HG03060 (cell line): ENCODE results near the gene CFAP57.

Source experiments
- ATAC-seq: cut with Tn5 transposase; IDR thresholded peaks from one replicate; pipeline ENCODE4 v1.9.1; 2021; ENCODE audit warnings: low read depth, moderate number of reproducible peaks; ENCODE audit not compliant: unreplicated experiment

Gene CFAP57

DNA sequence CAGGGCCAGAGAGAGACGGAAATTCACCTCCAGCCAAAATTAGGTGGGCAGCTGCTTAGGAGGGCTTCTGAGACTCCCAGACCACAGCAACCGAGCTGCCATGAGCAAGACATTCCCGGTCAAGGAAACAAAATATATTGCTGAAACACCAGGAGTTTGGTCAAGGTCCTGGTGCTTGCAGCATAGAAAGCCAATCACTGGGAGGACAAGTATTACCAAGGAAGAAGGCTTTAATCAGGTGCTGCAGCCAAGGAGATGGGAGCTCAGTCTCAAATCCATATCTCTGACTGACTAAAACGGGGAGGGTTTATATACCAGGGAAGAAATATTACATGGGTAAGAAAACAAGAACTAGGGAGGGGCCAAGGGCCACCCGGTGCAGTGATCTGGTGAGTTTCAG is 78.9 kb downstream of the CFAP57 start:
- no peak for ATAC-seq

DNA sequence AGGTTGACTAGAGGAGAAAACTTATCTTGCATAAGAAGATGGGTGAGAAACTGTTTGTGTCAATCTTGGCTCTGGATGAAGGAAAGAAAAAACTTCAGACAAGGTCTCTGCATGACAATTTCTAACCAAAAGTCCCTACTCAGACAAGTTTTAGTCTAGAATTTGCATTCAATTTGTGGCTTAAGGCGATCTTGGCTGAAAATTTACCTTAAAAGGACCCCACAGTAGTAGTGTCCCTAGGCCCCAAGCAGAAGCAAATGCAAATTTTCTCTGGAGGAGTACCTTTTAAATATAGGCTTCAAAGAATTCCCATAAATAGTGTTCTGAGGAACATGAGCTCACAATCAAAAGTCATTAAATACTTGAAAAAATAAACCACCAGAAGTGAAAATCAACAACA is 80.1 kb downstream of the CFAP57 start:
- ATAC-seq: no peak

- ATAC-seq: no peak
These were observed 81.0 kb downstream of the CFAP57 start for GRCh38 chr1:43253173-43253572.

- no peak for ATAC-seq
These were observed 81.7 kb downstream of the CFAP57 start for GRCh38 chr1:43253876-43254275.

- no peak for ATAC-seq
These were observed 83.5 kb downstream of the CFAP57 start for GRCh38 chr1:43255438-43256210.

DNA sequence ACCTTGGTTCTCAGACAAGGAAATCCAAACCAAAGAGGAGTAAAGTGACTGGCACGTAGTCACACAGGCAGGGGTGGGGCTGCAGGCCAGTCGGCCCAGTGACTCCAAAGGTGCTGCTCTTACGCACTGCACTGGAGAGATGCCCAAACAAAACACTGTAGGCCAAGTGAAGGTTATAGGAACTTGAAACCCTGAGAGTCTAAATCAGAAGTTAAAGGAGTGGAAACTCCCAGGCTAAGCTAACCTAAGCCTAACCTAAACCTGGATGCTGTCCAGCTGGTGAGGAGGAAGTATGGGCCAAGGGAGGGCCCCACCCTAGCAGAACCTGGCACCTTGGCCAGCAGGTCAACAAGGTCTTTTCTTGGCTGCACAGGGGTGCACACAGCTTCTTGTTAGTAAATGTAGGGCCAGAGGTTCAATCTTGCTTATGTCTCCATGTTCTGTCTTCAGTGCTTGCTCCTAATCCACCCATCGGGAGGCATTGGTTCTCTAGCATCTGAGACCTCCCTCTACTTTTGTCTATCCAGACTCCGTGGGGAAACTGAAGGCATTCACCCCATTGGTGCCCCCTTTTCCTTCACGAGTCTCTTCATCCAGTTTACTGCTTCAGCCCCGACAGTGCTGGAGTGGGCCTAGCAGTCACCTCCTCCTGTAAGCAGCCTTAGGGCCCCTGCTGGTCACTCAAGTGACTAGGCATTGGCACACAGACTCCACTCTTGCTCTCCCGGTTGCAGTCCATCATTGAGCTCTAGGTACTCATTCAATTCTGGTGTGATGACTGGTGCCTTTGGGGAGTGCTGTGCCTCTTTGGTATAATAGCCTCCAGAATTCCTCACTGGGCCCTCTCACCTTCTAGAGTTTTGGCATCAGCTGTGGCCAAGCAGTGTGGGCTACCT is 84.8 kb downstream of the CFAP57 start:
- no peak for ATAC-seq

GRCh38 chr1:43258370-43258769 is 86.2 kb downstream of the CFAP57 start:
- no peak for ATAC-seq

DNA sequence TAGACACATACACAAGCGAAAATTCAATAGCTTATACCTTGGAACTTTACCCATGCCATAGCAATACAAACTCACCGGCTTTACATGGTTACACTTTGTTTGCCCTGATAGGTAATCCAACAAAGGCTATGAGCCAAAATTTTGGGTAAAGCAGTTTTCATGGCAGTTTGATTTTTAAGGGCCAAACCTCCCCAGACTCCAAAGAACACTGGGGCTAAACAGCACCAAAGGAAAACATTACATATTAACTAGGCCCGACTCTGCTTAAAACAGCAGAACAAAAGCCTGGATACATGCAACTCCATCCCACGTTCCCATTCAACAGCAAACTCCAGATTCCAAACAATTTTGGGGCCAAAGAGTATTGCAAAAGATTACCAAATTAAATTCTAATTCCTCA is 93.3 kb downstream of the CFAP57 start:
- ATAC-seq: no peak

GRCh38 chr1:43266881-43267280 is 94.8 kb downstream of the CFAP57 start:
- no peak for ATAC-seq

GRCh38 chr1:43267291-43267805 is 95.2 kb downstream of the CFAP57 start:
- no peak for ATAC-seq

DNA sequence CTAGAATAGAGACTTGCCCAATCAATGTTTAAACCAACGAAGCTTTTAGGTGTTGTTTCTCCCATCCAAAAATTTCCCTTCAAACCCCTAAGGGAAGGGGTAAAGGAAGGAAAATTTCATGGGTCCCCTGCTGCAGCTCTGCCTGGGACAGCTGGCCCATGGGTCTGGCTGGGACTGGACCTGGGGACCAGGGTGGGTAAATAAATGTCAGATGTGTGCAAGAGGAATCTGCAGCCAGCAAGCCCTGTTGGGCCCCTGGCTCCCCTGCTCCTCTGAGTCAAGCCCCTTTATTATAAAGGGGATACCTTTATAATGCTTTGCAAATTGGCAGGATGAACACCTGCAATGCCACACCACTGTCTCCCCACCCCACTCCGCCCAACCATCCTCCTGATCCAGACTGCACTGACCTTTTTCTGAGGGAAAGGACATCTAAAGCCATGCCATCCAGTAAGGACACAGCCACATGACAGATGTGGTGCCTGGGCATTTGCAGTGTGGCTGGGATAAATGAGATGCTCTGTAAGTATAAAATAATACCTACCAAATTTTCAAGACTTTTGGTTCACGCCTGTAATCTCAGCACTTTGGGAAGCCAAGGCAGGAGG is 95.8 kb downstream of the CFAP57 start:
- ATAC-seq: no peak

GRCh38 chr1:43269627-43270375 is 97.7 kb downstream of the CFAP57 start, which contains the start of gene TMEM125:
TMEM125 (plus strand) TSS chr1:43269983; CDS start chr1:43272723, 2,740 bp downstream.
- no peak for ATAC-seq

GRCh38 chr1:43270421-43271095 is 98.4 kb downstream of the CFAP57 start:
- ATAC-seq: no peak

DNA sequence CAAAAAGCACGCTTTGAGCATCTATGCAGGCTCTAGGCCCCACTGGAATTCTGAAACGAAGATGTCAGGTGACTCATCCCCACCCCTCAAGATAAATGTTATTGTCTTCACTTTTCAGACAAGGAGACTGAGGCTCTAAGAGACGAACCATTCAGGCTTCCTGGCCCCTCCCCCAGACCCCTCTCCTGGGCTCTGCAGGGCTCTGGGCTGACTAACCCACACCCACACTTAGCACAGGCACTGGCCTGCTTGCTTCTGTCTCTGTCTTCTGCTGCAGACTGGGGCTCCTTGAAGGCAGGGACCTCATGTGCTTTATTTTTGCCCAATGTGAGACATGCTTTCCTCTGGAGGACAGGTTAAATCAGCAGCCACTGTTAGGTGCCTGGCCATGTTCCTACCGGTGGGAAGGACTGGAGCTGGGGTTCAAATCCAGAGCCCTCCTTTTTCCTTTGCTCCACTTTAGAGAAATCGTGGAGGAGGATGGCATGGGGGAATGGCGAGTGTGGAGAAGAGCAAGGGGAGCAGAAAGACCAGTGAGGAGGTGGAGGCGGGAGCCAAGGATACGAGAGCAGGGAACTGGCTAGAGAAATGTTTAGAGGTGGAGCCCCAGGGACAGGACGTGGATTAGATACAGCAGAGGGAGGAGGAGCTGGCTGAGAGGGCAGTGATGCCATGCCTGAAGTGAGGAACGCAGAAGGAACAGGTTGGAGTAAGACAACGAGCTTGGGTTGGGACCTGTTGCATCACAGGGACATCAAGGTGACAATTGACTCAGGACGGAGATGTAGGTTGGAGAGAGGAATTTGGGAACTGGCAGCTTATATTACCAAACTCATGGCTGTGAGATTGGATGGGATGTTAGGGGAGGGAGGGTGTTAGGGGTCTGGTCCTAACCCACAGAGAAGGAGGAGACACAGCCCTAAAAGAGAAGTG is 99.3 kb downstream of the CFAP57 start:
- ATAC-seq: no peak

GRCh38 chr1:43272161-43272560 is 100.0 kb downstream of the CFAP57 start:
- ATAC-seq: no peak

DNA sequence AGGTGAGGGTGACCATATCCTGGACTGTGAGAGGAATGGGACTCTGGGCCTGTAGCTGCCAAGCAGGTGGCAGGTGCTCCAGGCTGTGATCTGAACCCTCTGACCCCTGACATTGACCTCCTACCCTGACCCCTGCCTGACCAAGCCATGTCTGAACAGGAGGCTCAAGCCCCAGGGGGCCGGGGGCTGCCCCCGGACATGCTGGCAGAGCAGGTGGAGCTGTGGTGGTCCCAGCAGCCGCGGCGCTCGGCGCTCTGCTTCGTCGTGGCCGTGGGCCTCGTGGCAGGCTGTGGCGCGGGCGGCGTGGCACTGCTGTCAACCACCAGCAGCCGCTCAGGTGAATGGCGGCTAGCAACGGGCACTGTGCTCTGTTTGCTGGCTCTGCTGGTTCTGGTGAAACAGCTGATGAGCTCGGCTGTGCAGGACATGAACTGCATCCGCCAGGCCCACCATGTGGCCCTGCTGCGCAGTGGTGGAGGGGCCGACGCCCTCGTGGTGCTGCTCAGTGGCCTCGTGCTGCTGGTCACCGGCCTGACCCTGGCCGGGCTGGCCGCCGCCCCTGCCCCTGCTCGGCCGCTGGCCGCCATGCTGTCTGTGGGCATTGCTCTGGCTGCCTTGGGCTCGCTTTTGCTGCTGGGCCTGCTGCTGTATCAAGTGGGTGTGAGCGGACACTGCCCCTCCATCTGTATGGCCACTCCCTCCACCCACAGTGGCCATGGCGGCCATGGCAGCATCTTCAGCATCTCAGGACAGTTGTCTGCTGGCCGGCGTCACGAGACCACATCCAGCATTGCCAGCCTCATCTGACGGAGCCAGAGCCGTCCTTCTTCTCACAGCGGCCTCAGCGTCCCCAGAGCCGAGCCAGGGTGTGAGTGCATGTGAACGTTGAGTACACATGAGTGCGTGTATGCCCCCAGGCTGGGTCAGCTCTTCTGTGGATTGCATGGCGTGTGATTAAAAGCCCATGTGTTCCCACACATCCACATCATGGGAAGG is 100.7 kb downstream of the CFAP57 start:
- ATAC-seq: no peak

DNA sequence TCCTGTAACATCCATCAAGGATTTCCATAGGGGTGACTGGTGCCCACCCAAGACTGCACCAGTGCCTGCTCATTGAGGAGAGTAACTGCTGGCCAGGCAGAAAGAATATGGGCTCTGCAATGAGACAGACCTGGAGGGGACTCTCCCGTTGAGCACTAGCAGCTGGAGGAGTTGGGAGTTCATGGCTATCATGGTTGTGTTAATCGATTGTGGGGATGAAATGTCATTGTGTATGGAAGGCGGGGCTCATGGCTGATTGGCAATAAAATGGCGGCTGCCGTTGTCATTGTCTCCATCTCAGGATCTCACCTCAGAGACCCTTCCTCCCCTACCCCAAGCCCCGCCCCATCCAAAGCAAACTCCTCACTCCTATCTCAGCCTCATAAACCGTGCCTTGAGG is 101.6 kb downstream of the CFAP57 start:
- no peak for ATAC-seq
